ENCODE results near the gene TMUB2. TPM values are rescaled to one million over a fixed set of nuclear protein-coding genes. Genes with fewer than 3 reads are reported as not detected.

The TMUB2 gene
- total RNA-seq, 3 donors from 2014 or later (not counting 1 experiment from before 2014, with no cell fraction given): 40.4 to 48.2 (median 41.0) TPM

DNA sequence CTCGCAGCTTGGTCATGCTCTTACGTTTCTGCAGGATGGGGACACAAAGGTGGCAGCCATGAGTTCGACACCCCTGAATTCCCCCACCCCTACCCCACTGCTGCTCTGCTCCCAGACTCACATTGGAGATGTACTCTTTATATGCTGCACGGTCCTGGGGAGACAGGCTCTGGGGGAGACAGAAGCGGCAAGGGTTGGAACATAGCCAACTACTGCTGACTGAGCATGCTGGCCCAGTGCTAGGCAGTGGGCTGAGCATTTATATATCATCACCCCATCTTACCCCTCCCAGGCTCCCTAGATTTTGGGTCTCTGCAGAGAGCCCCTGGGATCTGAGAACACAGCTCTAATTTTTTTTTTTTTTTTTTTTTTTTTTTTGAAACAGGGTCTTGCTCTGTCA, 21.0 kb downstream of the TMUB2 start:
- peak overlapping the region in 1 of 2 donors; percentile 66 for H3K27ac Mint-ChIP-seq
- DNase-seq: no peak
- Histone ChIP-seq H3K27me3 (ENCODE audit: control insufficient read depth, insufficient read depth, low read length) (no peaks in the 10 kb centered on the region), H3K27ac (ENCODE audit: low read length) (no peak overlapping the region), H3K36me3 (ENCODE audit: control insufficient read depth, insufficient read depth, low read length) (peaks cover 44% of the 10 kb centered on the region), H3K9me3 (ENCODE audit: control insufficient read depth, insufficient read depth, low read length) (no peaks in the 10 kb centered on the region), H3K4me1 (ENCODE audit: control insufficient read depth, insufficient read depth, low read length) (peaks cover 26% of the 10 kb centered on the region), H3K4me3 (ENCODE audit: low read length) (no peak overlapping the region)
- no peaks in the 10 kb centered on the region for H3K27me3 Mint-ChIP-seq (ENCODE audit: low read depth in 2 of 2)
- no peaks in the 10 kb centered on the region for H3K9me3 Mint-ChIP-seq
- intact Hi-C loops (cut with micrococcal nuclease): no loop called here
- WGBS (ENCODE audit: insufficient coverage): 91% methylated on average over 5 of the region's 5 CpGs
- TF ChIP-seq, protein P1, sequence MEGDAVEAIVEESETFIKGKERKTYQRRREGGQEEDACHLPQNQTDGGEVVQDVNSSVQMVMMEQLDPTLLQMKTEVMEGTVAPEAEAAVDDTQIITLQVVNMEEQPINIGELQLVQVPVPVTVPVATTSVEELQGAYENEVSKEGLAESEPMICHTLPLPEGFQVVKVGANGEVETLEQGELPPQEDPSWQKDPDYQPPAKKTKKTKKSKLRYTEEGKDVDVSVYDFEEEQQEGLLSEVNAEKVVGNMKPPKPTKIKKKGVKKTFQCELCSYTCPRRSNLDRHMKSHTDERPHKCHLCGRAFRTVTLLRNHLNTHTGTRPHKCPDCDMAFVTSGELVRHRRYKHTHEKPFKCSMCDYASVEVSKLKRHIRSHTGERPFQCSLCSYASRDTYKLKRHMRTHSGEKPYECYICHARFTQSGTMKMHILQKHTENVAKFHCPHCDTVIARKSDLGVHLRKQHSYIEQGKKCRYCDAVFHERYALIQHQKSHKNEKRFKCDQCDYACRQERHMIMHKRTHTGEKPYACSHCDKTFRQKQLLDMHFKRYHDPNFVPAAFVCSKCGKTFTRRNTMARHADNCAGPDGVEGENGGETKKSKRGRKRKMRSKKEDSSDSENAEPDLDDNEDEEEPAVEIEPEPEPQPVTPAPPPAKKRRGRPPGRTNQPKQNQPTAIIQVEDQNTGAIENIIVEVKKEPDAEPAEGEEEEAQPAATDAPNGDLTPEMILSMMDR (IDR thresholded peaks at IDR 0.05): no peak
- no peak overlapping the region for H3K4me3 Mint-ChIP-seq
- H3K4me1 Mint-ChIP-seq: peaks cover 22 to 30% of the 10 kb centered on the region in 2 donors
- no peaks in the 10 kb centered on the region for H3K36me3 Mint-ChIP-seq
- ATAC-seq: no peak

DNA sequence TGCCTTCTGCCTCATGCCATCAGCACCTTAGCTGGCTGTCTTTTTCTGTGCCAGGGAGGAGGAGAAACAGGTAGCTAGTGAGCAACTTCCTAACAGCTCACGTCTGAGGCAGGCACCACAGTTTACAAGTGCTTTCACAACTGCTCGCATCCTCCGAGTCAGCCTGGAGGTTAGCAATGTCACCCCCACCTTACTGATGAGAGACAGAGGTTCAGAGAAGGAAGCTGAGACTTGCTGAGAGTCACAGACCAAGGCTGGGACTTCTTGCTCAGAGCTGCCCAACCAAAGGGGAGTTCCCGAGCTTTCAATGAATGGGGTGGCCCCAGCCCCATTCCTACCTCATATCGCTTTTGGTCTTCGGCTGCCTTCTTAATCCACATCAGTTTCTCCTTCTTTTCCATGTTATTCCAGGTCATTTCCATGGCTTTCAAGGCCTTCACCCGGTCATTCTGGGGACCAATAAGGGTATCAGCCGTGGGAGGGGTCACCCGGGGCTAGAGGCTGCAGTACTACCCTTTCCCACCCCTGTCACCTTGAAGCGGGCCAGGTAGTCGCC, 23.1 kb downstream of the TMUB2 start:
- peak overlapping the region; percentile 70 to 85 for H3K27ac Mint-ChIP-seq
- no peak overlapping the region for H3K4me3 ChIP-seq (ENCODE audit: low read length)
- H3K36me3 ChIP-seq (ENCODE audit: control insufficient read depth, insufficient read depth, low read length): peaks cover 58% of the 10 kb centered on the region
- ATAC-seq (peak in 1 of 3 donors; percentile 7), DNase-seq (peak in 1 of 2 donors; percentile 49)
- H3K27ac ChIP-seq (ENCODE audit: low read length): peak overlapping the region; percentile 10
- H3K27me3 Mint-ChIP-seq (ENCODE audit: low read depth in 2 of 2): no peaks in the 10 kb centered on the region
- H3K4me3 Mint-ChIP-seq: peak overlapping the region; percentile 40
- no peaks in the 10 kb centered on the region for H3K36me3 Mint-ChIP-seq
- TF ChIP-seq, protein P1 (IDR thresholded peaks at IDR 0.05): no peak
- H3K4me1 Mint-ChIP-seq: peaks cover 16 to 32% of the 10 kb centered on the region in 2 donors
- H3K9me3 Mint-ChIP-seq: no peaks in the 10 kb centered on the region
- peaks cover 26% of the 10 kb centered on the region for H3K4me1 ChIP-seq (ENCODE audit: control insufficient read depth, insufficient read depth, low read length)
- intact Hi-C loops (cut with micrococcal nuclease): loop anchor here (1.0 to 10.0 kb wide), 3 partner anchors 121 to 295 kb away; partner anchors contain the start of genes GPATCH8 and GRN
- WGBS (ENCODE audit: insufficient coverage): 72% methylated on average over 11 of the region's 11 CpGs
- no peaks in the 10 kb centered on the region for H3K9me3 ChIP-seq (ENCODE audit: control insufficient read depth, insufficient read depth, low read length)
- no peaks in the 10 kb centered on the region for H3K27me3 ChIP-seq (ENCODE audit: control insufficient read depth, insufficient read depth, low read length)

DNA sequence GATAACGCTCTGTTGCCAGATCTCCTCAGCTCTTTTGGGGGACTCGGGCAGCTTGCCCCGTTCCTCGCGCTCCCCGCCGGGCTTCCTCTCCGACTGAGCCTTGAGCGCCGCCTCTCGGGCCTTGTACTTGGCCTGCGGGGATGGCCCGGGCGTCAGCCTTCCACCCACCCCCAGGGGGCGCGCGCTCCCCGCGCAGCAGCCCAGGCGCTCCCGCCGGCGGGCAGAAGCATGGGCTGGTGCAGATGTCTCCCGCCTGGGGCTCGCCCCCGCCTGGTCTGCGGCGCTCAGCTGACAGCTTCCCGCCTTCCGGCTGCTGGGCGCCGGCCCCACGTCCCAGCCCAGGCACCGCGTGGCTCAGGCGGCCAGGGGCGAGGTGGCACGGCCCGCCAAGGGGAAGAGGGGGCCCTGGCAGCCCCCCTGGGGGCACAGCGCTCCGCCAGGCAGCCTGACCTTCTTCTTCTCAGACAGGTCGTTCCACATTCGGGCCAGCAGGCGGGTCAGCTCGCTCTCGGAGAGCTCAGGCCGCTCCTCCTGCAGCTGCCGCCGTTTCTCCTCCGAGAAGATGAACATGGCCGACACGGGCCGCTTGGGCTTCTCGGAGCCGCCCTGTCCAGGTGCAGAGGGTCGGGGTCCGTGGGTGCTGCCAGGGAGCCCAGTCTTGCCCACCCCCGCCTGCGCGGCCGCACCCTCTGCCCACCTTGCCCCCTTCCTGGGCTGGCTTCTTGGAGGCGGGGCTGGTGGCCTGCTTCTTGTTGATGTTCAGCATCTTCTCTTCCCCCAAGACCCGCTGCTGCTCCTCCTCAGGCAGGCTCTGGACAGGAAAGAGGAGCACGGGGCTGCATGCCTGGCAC, 23.8 kb downstream of the TMUB2 start:
- Mint-ChIP-seq H3K4me1 (peaks cover 17 to 35% of the 10 kb centered on the region in 2 donors), H3K36me3 (no peaks in the 10 kb centered on the region), H3K9me3 (no peaks in the 10 kb centered on the region), H3K27me3 (ENCODE audit: low read depth in 2 of 2) (no peaks in the 10 kb centered on the region), H3K4me3 (peak overlapping the region; percentile 40), H3K27ac (peak overlapping the region; percentile 70 to 85)
- Histone ChIP-seq H3K9me3 (ENCODE audit: control insufficient read depth, insufficient read depth, low read length) (no peaks in the 10 kb centered on the region), H3K27ac (ENCODE audit: low read length) (peak overlapping the region; percentile 13), H3K4me1 (ENCODE audit: control insufficient read depth, insufficient read depth, low read length) (peaks cover 33% of the 10 kb centered on the region), H3K36me3 (ENCODE audit: control insufficient read depth, insufficient read depth, low read length) (peaks cover 65% of the 10 kb centered on the region), H3K27me3 (ENCODE audit: control insufficient read depth, insufficient read depth, low read length) (no peaks in the 10 kb centered on the region), H3K4me3 (ENCODE audit: low read length) (no peak overlapping the region)
- TF ChIP-seq, protein P1 (IDR thresholded peaks at IDR 0.05): peak; percentile 99
- 34% methylated on average over 64 of the region's 64 CpGs for WGBS (ENCODE audit: insufficient coverage)
- ATAC-seq: peak; percentile 96 to 100 (median 98)
- intact Hi-C loops (cut with micrococcal nuclease): loop anchor here (1.0 to 10.0 kb wide), 3 partner anchors 121 to 294 kb away; partner anchors contain the start of genes GPATCH8 and GRN
- peak; percentile 95 to 96 for DNase-seq

Measured in natural killer cell (primary cell).